ENCODE measurements around the gene MKX.

GRCh38 chr10:27698961-27699360, 46.7 kb downstream of the MKX start:
- TF ChIP-seq CTCF (IDR thresholded peaks at IDR 0.05; ENCODE audit: insufficient read depth, low read depth, low read length) (no peak), EZH2 (IDR thresholded peaks at IDR 0.05; ENCODE audit: insufficient read depth, low read length) (no peak)
